GM21576 (cell line): ENCODE results near the gene TPX2.
A peak's percentile ranks its signal among the peaks of the same experiment; 100 is the strongest.

Experiments
- ATAC-seq: cut with Tn5 transposase; IDR thresholded peaks from one replicate; pipeline ENCODE4 v1.9.1; 2021; ENCODE audit warnings: mild to moderate bottlenecking, moderate library complexity; ENCODE audit not compliant: unreplicated experiment

TPX2 gene

GRCh38 chr20:31738729-31739549 lies at the start of gene TPX2:
TPX2 (plus strand) TSS chr20:31739290; CDS start chr20:31757477, 18,187 bp downstream.
- ATAC-seq, result peak; percentile 99

GRCh38 chr20:31690124-31690666 lies 48.9 kb upstream of the TPX2 start:
- no peak for ATAC-seq

GRCh38 chr20:31691646-31692275 lies 47.3 kb upstream of the TPX2 start:
- peak; percentile 64 for ATAC-seq

- no peak for ATAC-seq
Observed at GRCh38 chr20:31693402-31693801, 45.7 kb upstream of the TPX2 start.

- no peak for ATAC-seq
Observed at GRCh38 chr20:31693987-31694661, 45.0 kb upstream of the TPX2 start.

GRCh38 chr20:31694842-31695593 lies 44.1 kb upstream of the TPX2 start:
- no peak for ATAC-seq

- no peak for ATAC-seq
Observed at GRCh38 chr20:31695849-31696804, 43.0 kb upstream of the TPX2 start.

GRCh38 chr20:31698243-31698802 lies 40.8 kb upstream of the TPX2 start:
- no peak for ATAC-seq

GRCh38 chr20:31698803-31699718 lies 40.0 kb upstream of the TPX2 start:
- ATAC-seq, result peak; percentile 91

GRCh38 chr20:31699801-31700728 lies 39.0 kb upstream of the TPX2 start:
- no peak for ATAC-seq

- no peak for ATAC-seq
Observed at GRCh38 chr20:31700747-31701146, 38.3 kb upstream of the TPX2 start.

- ATAC-seq, result no peak
Observed at GRCh38 chr20:31701591-31701990, 37.5 kb upstream of the TPX2 start.

- no peak for ATAC-seq
Observed at GRCh38 chr20:31704225-31705119, 34.6 kb upstream of the TPX2 start.

- no peak for ATAC-seq
Observed at GRCh38 chr20:31705191-31705590, 33.9 kb upstream of the TPX2 start.

- peak; percentile 88 for ATAC-seq
Observed at GRCh38 chr20:31705598-31706597, 33.2 kb upstream of the TPX2 start.
